CD4-positive, alpha-beta T cell treated with Interleukin-10 for 1 hour (primary cell): ENCODE results near the gene UGT1A1.

Source experiments
- DNase-seq: peaks from one replicate; pipeline ENCODE4 v3.0.0-alpha.2; 2020

UGT1A1 gene

DNA sequence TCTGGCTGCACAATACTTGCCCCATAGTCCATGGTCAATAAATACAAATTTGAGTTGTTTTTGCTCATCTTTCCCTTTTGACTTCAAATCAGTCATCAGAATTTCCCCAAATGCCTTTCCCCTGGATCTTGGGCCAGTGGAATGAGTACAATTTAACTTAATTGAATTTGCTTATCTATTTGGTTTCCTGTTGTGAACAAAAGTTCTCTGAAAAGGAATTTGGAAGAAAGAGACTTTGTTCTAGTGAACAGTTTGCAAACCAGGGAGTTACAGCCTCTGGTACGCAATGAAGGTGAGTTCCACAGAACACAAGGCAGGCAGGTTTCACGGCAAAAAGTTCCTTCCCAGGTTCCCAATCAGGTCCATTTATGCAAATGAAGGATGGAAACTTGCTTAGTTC, 1.2 kb upstream of the UGT1A1 start:
- no peak for DNase-seq

- no peak for DNase-seq
These were observed 1.1 kb downstream of the UGT1A1 start for GRCh38 chr2:233761040-233761769.

- DNase-seq: no peak
These were observed 4.2 kb downstream of the UGT1A1 start for GRCh38 chr2:233764264-233764663.

GRCh38 chr2:233764761-233765160, 4.7 kb downstream of the UGT1A1 start:
- no peak for DNase-seq

DNA sequence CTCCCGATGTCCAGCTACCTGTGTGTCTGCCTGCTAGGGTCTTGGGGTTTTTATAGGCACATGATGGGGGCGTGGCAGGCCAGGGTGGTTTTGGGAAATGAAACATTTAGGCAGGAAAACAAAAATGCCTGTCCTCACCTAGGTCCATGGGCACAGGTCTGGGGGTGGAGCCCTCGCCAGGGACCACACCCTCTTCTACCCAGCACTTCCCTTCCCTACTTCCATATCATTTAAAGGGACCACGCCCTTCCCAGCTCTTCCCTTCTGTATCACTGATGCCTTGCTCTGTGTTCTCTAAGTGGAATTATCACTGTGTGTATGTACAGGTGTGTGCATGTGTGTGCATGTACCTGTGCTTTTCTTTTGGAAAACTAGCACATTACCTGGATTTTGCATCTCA, 6.3 kb downstream of the UGT1A1 start:
- DNase-seq: no peak

- DNase-seq: no peak
These were observed 8.0 kb downstream of the UGT1A1 start for GRCh38 chr2:233768076-233768475.

- no peak for DNase-seq
These were observed 9.2 kb downstream of the UGT1A1 start for GRCh38 chr2:233769260-233769659.

- no peak for DNase-seq
These were observed 12.1 kb downstream of the UGT1A1 start for GRCh38 chr2:233772153-233772552.

DNA sequence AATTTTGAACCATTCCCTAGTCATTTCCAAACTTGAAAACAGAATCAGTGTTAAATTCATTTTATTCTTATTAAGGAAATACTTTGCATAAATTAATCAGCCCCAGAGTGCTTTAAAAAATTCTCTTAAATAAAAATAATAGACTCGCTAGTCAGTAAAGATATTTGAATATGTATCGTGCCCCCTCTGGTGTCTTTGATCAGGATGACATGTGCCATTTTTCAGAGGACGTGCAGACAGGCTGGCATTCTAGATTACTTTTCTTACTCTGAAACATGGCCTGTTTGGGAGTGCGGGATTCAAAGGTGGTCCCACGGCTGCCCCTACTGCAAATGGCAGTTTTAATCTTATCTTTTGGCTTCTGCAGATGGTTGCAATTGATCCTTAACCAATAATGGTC, 12.5 kb downstream of the UGT1A1 start:
- no peak for DNase-seq

GRCh38 chr2:233773854-233774253, 13.8 kb downstream of the UGT1A1 start:
- DNase-seq: no peak

- no peak for DNase-seq
These were observed 15.3 kb downstream of the UGT1A1 start for GRCh38 chr2:233775414-233775813.

- DNase-seq: no peak
These were observed 18.0 kb downstream of the UGT1A1 start, which contains the start of gene MROH2A for GRCh38 chr2:233778030-233778429. Gene MROH2A (plus strand): TSS chr2:233778330. CDS start chr2:233779359, 1,029 bp downstream.

DNA sequence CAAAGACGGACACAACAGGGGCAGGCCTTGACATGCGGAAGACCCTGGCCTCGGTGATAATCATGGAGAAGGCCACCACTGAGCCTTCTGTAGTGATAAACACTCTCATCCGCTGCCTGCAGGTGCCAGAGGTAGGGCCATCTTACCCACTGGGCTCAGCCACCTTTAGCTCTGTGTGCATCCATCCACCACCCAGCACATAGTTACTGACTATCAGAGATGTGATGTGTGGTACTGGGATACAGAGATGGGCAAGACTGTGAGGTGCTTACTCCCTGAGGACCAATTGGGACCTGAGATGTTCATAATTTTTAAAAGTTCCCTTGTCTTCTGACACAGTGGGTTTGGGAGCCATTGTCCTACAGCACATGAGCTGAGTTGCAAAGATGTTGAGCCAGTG, 19.7 kb downstream of the UGT1A1 start:
- DNase-seq: no peak

DNA sequence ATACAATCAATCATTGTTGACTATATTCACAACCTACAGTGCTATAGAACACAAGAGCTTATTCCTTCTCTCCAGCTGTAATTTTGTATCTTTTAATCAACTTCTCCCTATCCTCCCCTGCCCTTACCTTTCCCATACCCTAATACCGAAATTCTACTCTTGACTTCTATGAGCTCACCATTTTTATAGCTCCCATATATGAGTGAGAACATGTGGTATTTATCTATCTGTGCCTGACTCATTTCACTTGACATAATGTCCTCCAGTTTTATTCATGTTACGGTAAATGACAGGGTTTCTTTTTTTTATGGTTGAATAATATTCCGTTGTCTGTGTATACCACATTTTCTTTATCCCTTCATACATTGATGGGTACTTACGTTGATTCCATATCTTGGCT, 20.7 kb downstream of the UGT1A1 start:
- no peak for DNase-seq

DNA sequence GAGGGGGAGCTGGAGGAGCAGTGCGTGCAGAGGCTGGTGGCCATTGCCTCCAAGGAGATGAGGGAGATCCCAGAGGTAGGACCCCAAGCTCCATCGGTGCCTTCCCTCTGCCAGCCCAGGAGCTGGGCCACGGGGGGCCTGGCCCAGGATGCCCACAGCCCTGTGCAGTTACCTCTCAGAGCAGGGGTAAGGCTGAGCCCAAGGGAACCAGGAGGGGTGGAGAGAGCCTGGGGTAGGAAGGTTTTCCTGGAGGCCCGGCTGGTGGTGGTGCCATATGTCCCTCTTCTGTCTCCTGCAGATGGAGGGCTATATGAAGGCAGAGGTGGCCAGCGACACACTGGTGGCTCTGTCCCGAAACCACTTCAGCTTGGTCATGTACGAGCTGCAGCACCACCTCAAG, 29.5 kb downstream of the UGT1A1 start:
- DNase-seq: no peak

- no peak for DNase-seq
These were observed 31.2 kb downstream of the UGT1A1 start for GRCh38 chr2:233791151-233791882.

DNA sequence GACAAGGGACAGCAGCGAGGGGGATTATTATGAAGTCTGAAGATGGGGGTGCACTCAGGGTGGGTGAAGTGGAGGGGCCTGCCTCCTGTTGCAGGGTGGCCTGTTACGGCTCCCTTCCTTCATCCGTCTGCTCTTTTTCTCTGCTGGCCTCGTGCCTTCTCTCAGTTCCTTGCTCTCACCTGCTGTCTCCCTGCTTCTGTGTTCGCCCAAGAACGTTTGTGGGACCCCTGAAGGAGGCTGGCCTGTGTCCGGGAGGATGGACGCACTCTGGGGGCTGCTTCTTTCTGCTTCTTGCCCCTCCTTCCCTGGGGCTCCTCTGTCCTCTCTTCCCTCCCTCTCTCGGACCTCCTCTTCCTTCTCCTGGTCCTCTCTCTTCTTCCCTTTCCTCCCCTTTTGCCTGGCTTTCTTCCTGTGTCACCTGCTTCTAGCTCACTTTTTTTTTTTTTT, 31.8 kb downstream of the UGT1A1 start:
- DNase-seq: no peak

DNA sequence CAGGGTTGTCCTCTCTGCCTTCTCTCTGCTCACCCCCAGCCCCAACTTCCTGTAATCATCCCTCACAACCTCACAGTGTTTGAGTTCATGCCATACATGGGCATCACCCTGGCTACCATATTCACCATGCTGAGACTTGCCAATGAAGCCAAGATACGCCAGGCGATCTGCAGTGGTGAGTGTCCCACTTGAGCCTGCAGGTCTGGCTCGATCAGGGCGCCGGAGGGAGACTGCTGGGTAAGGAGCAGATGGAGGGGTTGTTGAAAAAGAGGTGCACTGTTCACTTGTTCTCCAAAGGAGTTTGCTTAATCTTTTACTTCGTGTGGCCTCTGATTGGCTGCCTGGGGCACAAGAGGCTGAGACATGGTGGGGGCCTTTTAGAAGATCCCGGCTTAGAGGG, 32.6 kb downstream of the UGT1A1 start:
- no peak for DNase-seq

DNA sequence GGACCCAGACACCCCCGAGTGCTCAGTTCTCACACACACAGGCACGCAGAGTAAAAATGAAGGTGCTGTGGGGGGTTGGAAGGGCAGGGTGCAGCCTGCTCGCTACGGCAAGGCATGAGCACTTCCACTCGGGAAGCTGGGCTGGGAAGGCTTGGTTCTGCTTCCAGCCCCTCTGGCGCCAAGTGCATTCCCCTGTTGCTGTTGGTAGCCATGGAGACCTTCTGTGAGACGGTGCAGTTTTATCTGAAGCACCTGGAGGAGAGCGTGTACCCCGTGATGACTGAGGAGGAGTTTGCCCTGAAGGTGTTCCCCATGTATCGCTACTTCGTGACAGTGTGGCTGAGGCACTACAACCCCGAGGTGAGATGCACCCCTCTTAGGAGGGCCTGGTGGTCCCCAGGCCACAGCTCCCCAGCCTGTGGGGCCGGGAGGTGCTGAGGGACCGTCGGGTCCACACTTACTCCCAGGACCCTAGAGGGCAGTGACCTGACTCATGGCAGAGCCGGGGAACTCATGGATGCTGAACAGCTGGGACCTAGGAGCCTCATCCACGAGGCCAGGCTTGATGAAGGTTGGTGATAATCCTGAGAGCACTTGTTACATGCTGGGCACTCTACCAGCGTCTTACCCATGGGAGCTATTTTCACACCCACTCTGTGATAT, 33.5 kb downstream of the UGT1A1 start:
- DNase-seq: no peak

DNA sequence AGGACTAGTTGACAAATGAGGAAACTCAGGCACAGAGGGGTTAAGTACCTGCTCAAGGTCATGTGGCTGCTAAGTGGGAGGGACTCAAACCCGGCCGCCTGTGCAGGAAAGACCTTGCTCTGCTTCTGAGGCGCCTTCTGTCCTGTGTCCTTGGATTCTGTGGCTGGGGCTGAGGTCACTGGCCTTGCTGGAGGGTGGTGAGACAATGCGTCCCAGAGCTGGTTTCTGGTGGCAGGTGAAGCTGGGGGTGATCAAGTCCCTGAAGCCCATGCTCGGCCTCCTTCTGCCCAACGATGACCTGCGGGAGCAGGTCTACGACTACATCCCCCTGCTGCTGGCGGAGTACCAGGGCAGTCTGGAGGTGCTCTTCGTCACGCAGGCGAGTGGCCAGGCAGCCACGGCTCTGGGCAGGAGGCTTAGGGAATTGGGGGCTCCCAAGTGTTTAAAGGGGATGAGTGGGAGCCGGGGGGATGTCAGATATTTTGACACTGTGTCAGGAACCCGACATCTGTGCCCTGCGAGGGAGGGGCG, 34.1 kb downstream of the UGT1A1 start:
- DNase-seq: no peak

DNA sequence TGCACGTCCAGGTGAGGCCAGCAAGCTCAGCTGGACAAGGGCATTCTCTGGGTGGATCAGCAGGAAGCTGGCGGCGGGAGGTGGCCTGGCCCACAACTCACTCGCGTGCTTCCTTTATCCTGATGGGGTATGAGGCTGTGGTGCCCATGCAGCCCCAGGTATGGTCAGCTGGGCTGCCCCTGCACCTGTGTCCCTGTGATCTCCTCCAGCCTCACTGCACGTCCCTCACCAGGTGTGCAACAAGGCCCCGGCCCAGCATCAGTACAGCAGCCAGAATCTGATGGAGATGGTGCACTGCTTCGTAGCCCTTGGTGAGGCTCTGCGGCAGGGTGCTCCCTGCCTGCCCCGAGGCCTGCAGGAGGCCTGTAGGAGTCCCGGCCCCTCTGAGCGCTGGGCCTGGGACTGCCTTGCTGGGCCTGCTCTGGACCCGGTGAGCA, 35.7 kb downstream of the UGT1A1 start:
- no peak for DNase-seq

DNA sequence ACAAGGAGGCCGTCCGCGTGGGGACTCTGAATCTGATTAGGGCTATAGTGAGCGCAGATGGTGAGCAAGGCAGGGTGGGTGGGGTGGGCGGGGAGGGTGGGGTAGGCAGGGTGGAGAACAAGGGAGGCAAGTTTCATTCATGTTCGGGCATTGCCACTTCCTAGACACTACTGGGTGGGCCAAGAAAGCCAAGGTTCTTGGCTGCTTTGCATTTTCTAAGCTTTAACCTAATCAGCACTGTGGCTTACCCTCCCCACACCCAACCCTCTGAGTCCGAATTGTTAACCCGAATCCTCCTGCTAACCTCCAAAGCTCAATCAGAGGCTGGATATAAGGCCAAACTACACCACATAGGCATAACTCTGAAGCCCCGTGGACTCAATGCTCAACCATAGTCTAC, 36.2 kb downstream of the UGT1A1 start:
- DNase-seq: no peak

GRCh38 chr2:233798335-233799086, 38.4 kb downstream of the UGT1A1 start:
- DNase-seq: no peak
